Osteoblast (primary cell): Measurements from ENCODE around the gene PRSS38. TPM values are rescaled to one million over a fixed set of nuclear protein-coding genes. Genes with fewer than 3 reads are reported as not detected.
A peak's percentile ranks its signal among the peaks of the same experiment; 100 is the strongest.

Experiments
- DNase-seq: peaks from one replicate; pipeline ENCODE4 v3.0.0; 2011; ENCODE audit warnings: low spot score, mixed read lengths; ENCODE audit not compliant: insufficient read length; ENCODE audit errors: missing footprints
- H2AFZ ChIP-seq: 2 replicates; pipeline ENCODE4 v1.6.0; 2011; ENCODE audit warnings: mild to moderate bottlenecking, low read length
- H3K27ac ChIP-seq: 2 replicates; pipeline ENCODE4 v1.5.1; 2011; ENCODE audit warnings: mild to moderate bottlenecking, low read depth, low read length, moderate library complexity
- H3K27me3 ChIP-seq: 2 replicates; pipeline ENCODE4 v1.6.0; 2012; ENCODE audit warnings: mild to moderate bottlenecking, control low read depth, inconsistent platforms, low read length, moderate library complexity; ENCODE audit not compliant: insufficient read depth
- H3K36me3 ChIP-seq: 2 replicates; pipeline ENCODE4 v1.5.1; 2011; ENCODE audit warnings: mild to moderate bottlenecking, low read length, control low read depth, moderate library complexity; ENCODE audit not compliant: insufficient read depth
- H3K4me1 ChIP-seq: 2 replicates; pipeline ENCODE4 v1.5.1; 2011; ENCODE audit warnings: mild to moderate bottlenecking, low read length, control low read depth, moderate library complexity; ENCODE audit not compliant: insufficient read depth
- H3K4me2 ChIP-seq: 2 replicates; pipeline ENCODE4 v1.6.0; 2011; ENCODE audit warnings: mild to moderate bottlenecking, low read length; ENCODE audit not compliant: insufficient read depth
- H3K4me3 ChIP-seq: fragments of 200-600 bp; sonication (generic); 3 replicates; pipeline ENCODE4 v1.5.1; 2012; ENCODE audit warnings: mild to moderate bottlenecking, low read length, inconsistent platforms; ENCODE audit not compliant: insufficient read depth
- H3K79me2 ChIP-seq: 2 replicates; pipeline ENCODE4 v1.6.0; 2012; ENCODE audit warnings: mild to moderate bottlenecking, low read length, control low read depth, inconsistent platforms; ENCODE audit not compliant: insufficient read depth
- H3K9me3 ChIP-seq: 2 replicates; pipeline ENCODE4 v1.5.1; 2011; ENCODE audit warnings: low read depth, low read length, control low read depth
- H4K20me1 ChIP-seq: 2 replicates; pipeline ENCODE4 v1.6.0; 2012; ENCODE audit warnings: mild to moderate bottlenecking, low read length, control low read depth; ENCODE audit not compliant: insufficient read depth
- total RNA-seq: library from RNA; depleted of rRNA; stranded (reverse); fragments of >200 nt; gene quantifications from 2 replicates; pipeline ENCODE4 v1.2.3, GENCODE V29; 2012
- TF ChIP-seq, protein P1 (sequence below): IDR thresholded peaks from 2 replicates; pipeline ENCODE4 v1.5.1; 2011; ENCODE audit warnings: mild to moderate bottlenecking, low read depth, low read length, moderate library complexity; ENCODE audit errors: extremely low read depth

The PRSS38 gene
- total RNA-seq, 1 donor, result not detected

DNA sequence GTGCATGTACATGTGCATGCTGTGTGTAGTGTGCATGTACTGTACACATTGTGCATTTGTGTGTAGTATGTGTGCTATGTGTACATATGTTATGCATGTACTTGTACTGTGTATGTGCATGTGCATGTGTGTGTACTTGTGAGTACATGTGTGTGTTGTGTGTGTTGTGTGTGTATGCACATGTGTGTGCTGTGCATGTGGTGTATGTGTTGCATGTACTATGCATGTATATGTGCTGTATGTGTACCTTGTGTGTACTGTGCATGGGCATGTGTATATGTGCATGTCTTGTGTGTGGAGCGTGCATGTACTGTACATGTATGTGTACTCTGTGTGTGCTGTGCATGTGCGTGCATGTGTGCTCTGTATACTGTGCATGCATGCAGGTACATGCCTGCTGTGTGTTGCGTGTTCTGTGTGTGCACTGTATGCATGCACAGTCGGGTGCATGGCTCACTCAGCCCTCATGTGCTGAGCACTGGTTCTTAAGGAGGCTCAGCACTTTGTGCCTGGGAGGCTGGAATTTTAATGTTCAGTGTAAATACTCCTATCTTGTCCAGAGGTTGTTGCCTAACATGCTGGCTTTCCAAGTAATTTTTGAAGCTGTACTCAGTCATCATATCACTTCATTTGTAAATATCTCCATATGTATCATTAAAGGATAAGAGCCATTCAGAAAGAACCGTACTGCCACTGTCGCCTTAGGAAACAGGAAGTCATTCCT is 47.9 kb upstream of the PRSS38 start:
- no peak overlapping the region for H3K4me2 ChIP-seq
- no peak overlapping the region for H2AFZ ChIP-seq
- TF ChIP-seq, protein P1, sequence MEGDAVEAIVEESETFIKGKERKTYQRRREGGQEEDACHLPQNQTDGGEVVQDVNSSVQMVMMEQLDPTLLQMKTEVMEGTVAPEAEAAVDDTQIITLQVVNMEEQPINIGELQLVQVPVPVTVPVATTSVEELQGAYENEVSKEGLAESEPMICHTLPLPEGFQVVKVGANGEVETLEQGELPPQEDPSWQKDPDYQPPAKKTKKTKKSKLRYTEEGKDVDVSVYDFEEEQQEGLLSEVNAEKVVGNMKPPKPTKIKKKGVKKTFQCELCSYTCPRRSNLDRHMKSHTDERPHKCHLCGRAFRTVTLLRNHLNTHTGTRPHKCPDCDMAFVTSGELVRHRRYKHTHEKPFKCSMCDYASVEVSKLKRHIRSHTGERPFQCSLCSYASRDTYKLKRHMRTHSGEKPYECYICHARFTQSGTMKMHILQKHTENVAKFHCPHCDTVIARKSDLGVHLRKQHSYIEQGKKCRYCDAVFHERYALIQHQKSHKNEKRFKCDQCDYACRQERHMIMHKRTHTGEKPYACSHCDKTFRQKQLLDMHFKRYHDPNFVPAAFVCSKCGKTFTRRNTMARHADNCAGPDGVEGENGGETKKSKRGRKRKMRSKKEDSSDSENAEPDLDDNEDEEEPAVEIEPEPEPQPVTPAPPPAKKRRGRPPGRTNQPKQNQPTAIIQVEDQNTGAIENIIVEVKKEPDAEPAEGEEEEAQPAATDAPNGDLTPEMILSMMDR, result no peak
- no peaks in the 10 kb centered on the region for H3K27me3 ChIP-seq
- no peaks in the 10 kb centered on the region for H3K9me3 ChIP-seq
- H3K36me3 ChIP-seq, result peaks cover 27% of the 10 kb centered on the region
- H3K4me1 ChIP-seq, result peaks cover 14% of the 10 kb centered on the region
- DNase-seq, result peak; percentile 49
- no peak overlapping the region for H3K27ac ChIP-seq
- H4K20me1 ChIP-seq, result peaks cover 41% of the 10 kb centered on the region
- H3K79me2 ChIP-seq, result peaks cover 13% of the 10 kb centered on the region
- H3K4me3 ChIP-seq, result no peak overlapping the region

DNA sequence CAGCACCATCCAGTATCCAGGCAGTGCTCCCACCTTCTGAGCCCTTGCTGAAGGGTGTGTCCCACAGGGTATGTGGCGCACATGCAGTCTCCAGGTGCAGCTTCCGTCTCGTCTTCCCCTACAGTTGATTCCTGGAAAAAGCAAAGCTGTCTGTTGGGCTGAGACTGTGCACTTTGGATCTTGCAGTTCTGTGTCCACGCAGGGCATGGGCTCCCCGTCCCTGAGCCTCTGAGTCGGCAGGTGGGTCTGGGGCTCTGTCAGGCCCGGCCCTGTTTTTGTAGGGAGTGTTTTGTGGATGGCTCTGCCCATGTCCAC is 47.4 kb upstream of the PRSS38 start:
- peaks cover 12% of the 10 kb centered on the region for H3K79me2 ChIP-seq
- DNase-seq, result peak; percentile 18
- no peak overlapping the region for H3K4me2 ChIP-seq
- H2AFZ ChIP-seq, result no peak overlapping the region
- peaks cover 36% of the 10 kb centered on the region for H4K20me1 ChIP-seq
- TF ChIP-seq, protein P1, result no peak
- H3K4me3 ChIP-seq, result no peak overlapping the region
- H3K27ac ChIP-seq, result no peak overlapping the region
- peaks cover 28% of the 10 kb centered on the region for H3K36me3 ChIP-seq
- H3K4me1 ChIP-seq, result peaks cover 9% of the 10 kb centered on the region
- no peaks in the 10 kb centered on the region for H3K9me3 ChIP-seq
- H3K27me3 ChIP-seq, result no peaks in the 10 kb centered on the region

DNA sequence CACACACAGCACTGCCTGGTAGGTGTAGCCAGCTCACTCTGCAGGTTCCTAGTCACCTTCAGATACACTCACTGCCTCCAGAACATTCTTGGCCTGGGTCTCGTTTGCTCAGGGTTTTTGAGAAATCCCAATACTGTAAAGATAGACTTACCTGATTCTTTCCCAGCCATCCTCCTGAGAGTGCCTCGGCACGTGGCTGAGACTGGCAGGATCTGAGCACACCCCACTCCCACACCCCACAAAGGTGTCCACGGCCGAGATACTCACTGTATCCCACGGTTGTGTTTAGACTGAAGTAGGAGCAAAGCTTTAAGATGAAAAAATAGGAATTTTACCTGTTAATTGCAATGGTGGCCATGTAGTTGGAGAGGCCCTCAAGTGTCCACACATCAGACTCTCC is 46.8 kb upstream of the PRSS38 start:
- H3K79me2 ChIP-seq, result peaks cover 6% of the 10 kb centered on the region
- peaks cover 31% of the 10 kb centered on the region for H4K20me1 ChIP-seq
- H3K4me2 ChIP-seq, result no peak overlapping the region
- no peak overlapping the region for H3K27ac ChIP-seq
- no peaks in the 10 kb centered on the region for H3K9me3 ChIP-seq
- no peak overlapping the region for H3K4me3 ChIP-seq
- TF ChIP-seq, protein P1, result no peak
- H3K27me3 ChIP-seq, result no peaks in the 10 kb centered on the region
- H3K36me3 ChIP-seq, result peaks cover 28% of the 10 kb centered on the region
- peak; percentile 46 for DNase-seq
- peaks cover 4% of the 10 kb centered on the region for H3K4me1 ChIP-seq
- no peak overlapping the region for H2AFZ ChIP-seq

DNA sequence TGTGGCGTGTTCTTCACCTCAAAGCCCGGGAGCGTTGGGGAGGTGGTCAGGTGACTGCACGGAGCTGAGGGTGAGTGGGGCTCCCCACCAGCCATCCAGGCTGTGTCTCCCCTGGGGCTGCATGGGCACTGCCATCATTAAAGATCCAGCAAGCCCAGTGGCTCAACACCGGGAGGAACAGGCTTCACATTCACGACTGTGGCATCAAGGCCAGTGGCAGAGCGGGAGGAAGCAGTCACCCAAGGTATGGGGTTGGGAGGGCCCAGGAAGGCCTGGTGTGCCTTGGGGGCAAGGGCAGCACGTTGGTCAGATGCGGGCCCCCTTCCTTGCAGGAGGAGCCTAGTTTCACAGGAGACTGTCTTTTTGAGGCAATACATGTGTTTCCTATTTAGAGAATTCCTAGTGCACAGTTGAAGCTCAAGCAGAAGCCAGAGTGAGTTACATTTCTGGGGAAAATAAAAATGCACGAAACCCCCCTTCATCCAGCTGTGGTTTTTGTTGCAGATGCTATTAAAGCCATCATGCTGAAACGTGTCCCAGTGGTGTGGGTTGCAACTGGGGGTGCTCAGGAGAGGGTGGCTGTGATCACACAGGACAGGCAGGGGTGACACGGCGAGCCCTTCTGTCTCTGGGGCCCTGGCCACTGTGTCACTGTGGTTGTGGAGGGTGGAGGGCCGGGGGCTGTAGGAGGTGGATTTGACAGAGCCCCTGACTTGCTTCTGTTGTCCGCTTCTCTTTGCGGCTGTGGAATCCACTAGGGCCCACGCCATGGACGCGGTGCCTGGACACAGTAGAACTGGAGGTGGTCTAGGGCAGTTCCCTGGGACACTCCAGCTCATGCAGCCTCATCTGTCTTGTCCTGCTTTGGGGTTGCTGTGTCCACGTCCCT is 46.2 kb upstream of the PRSS38 start:
- no peaks in the 10 kb centered on the region for H3K9me3 ChIP-seq
- peaks cover 25% of the 10 kb centered on the region for H4K20me1 ChIP-seq
- TF ChIP-seq, protein P1, result no peak
- no peaks in the 10 kb centered on the region for H3K4me1 ChIP-seq
- H2AFZ ChIP-seq, result no peak overlapping the region
- no peaks in the 10 kb centered on the region for H3K27me3 ChIP-seq
- peak; percentile 53 for DNase-seq
- H3K4me3 ChIP-seq, result no peak overlapping the region
- peaks cover 28% of the 10 kb centered on the region for H3K36me3 ChIP-seq
- H3K4me2 ChIP-seq, result no peak overlapping the region
- H3K27ac ChIP-seq, result no peak overlapping the region
- peaks cover 2% of the 10 kb centered on the region for H3K79me2 ChIP-seq
